H1 (cell line): ENCODE measurements around the gene PLPPR4. TPM values are rescaled to one million over a fixed set of nuclear protein-coding genes. Genes with fewer than 3 reads are reported as not detected.

Experiments used
- CHD7 ChIP-seq: fragments of 300-600 bp; sonication (generic); IDR thresholded peaks from 2 replicates; pipeline ENCODE4 v1.7.1; 2012; ENCODE audit warnings: low read length, moderate library complexity, mild to moderate bottlenecking, inconsistent platforms; ENCODE audit not compliant: insufficient replicate concordance
- JUN ChIP-seq: IDR thresholded peaks from 2 replicates; pipeline ENCODE4 v1.6.1; 2011; ENCODE audit warnings: low read depth, mild to moderate bottlenecking, improper control_type of control experiment, low read length
- POLR2A ChIP-seq, 2 experiments: IDR thresholded peaks; 1 replicate in 1 of 2; 2 replicates in 1 of 2; pipeline ENCODE4 v1.6.1; 2011; ENCODE audit warnings: low read depth in 2 of 2, low read length in 2 of 2, mild to moderate bottlenecking in 2 of 2; ENCODE audit errors: control extremely low read depth in 1 of 2
- ZNF274 ChIP-seq: IDR thresholded peaks from 2 replicates; pipeline ENCODE4 v1.7.0; 2012; ENCODE audit warnings: low read length, borderline replicate concordance; ENCODE audit errors: extremely low read depth
- polyA plus RNA-seq, 7 experiments: library from polyadenylated mRNA; depleted of rRNA in 3 of 7; stranded (reverse) in 5 of 7; unstranded in 2 of 7; fragments of >200 nt in 5 of 7; fragments of 200-250 nt in 2 of 7; gene quantifications; 1 replicate in 5 of 7; 2 replicates in 1 of 7; 4 replicates in 1 of 7; pipeline versions ENCODE4 v1.2.1 to v1.2.3, GENCODE V29; 2011 to 2013; ENCODE audit warnings: missing spikeins in 2 of 7, mixed read lengths in 2 of 7
- total RNA-seq: library from RNA; stranded (reverse); fragmentation: NEBNext Ultra II Directional; extraction: Animal tissue kit (Norgen Biotek cat#: 25700); gene quantifications from 2 replicates; pipeline ENCODE4 v1.2.1, GENCODE V29; 2021

PLPPR4 gene
- total and polyA plus RNA-seq, 2 of the 8 experiments (the other 6 are each of a cell fraction or from before 2014, with no cell fraction given), result 0.74 to 2.2 TPM

GRCh38 chr1:99227056-99227897 is 37.0 kb upstream of the PLPPR4 start (continued):
- TF ChIP-seq POLR2A (IDR thresholded peaks at IDR 0.05; ENCODE audit: control extremely low read depth in 1 of 2, low read depth in 2 of 2, low read length in 2 of 2) (no peak), JUN (no peak), ZNF274 (no peak), CHD7 (no peak)
- TF ChIP-seq, all 59 proteins: peak for 0
